HepG2 (cell line): Measurements from ENCODE around the gene MVP. TPM values are rescaled to one million over a fixed set of nuclear protein-coding genes. Genes with fewer than 3 reads are reported as not detected.
A peak's percentile ranks its signal among the peaks of the same experiment; 100 is the strongest.

ENCODE experiments used
- FLYWCH1 ChIP-seq: sonication (generic); formaldehyde crosslinking; IDR thresholded peaks from 2 replicates; pipeline ENCODE4 v1.8.1; 2023; ENCODE audit warnings: mild to moderate bottlenecking, missing genetic modification reagents
- GZF1 ChIP-seq: sonication (generic); formaldehyde crosslinking; IDR thresholded peaks from 2 replicates; pipeline ENCODE4 v1.5.1; 2020; ENCODE audit warnings: mild to moderate bottlenecking, missing genetic modification reagents
- MEIS2 ChIP-seq: sonication (generic); formaldehyde crosslinking; IDR thresholded peaks from 2 replicates; pipeline ENCODE4 v1.9.0; 2021; ENCODE audit warnings: mild to moderate bottlenecking, missing genetic modification reagents
- NFE2L2 ChIP-seq: fragments of 150-350 bp; IDR thresholded peaks from 2 replicates; pipeline ENCODE4 v1.6.1; 2014; ENCODE audit warnings: low read length
- SRSF9 ChIP-seq: fragments of 200-400 bp; formaldehyde crosslinking; IDR thresholded peaks from 2 replicates; pipeline ENCODE4 v1.6.1; 2018; ENCODE audit warnings: borderline replicate concordance, mild to moderate bottlenecking, low read depth, low read length; ENCODE audit not compliant: insufficient read depth, poor library complexity, severe bottlenecking
- TRIM22 ChIP-seq: fragments of 450-650 bp; IDR thresholded peaks from 2 replicates; pipeline ENCODE4 v1.6.1; 2017
- TSC22D2 ChIP-seq: sonication (generic); formaldehyde crosslinking; IDR thresholded peaks from 2 replicates; pipeline ENCODE4 v1.5.1; 2020; ENCODE audit warnings: missing genetic modification reagents, mild to moderate bottlenecking, borderline replicate concordance
- USF2 ChIP-seq, 2 experiments: sonication (generic) in 1 of 2; formaldehyde crosslinking in 1 of 2; IDR thresholded peaks; 2 replicates each; pipeline versions ENCODE4 v1.5.1 to v1.6.1; 2011 to 2020; ENCODE audit warnings: borderline replicate concordance in 1 of 2, low read depth in 1 of 2, low read length in 1 of 2, mild to moderate bottlenecking in 1 of 2, missing genetic modification reagents in 1 of 2, moderate library complexity in 1 of 2
- ZBTB25 ChIP-seq: IDR thresholded peaks from 2 replicates; pipeline ENCODE4 v1.6.1; 2018; ENCODE audit warnings: missing genetic modification reagents
- ZKSCAN1 ChIP-seq: fragments of 150-350 bp; IDR thresholded peaks from 2 replicates; pipeline ENCODE4 v1.6.1; 2014; ENCODE audit warnings: low read length
- ZNF101 ChIP-seq: sonication (generic); formaldehyde crosslinking; IDR thresholded peaks from 2 replicates; pipeline ENCODE4 v1.4.0; 2020; ENCODE audit warnings: mild to moderate bottlenecking, low read depth, missing genetic modification reagents, borderline replicate concordance
- ZNF143 ChIP-seq: sonication (generic); formaldehyde crosslinking; IDR thresholded peaks from 2 replicates; pipeline ENCODE4 v1.4.0; 2020; ENCODE audit warnings: missing genetic modification reagents
- ZNF20 ChIP-seq: sonication (generic); formaldehyde crosslinking; IDR thresholded peaks from 2 replicates; pipeline ENCODE4 v1.4.0; 2020; ENCODE audit warnings: mild to moderate bottlenecking, moderate library complexity, missing genetic modification reagents
- ZNF235 ChIP-seq: sonication (generic); formaldehyde crosslinking; IDR thresholded peaks from 2 replicates; pipeline ENCODE4 v1.8.1; 2023; ENCODE audit warnings: mild to moderate bottlenecking, missing genetic modification reagents, borderline replicate concordance
- ZNF496 ChIP-seq: sonication (generic); formaldehyde crosslinking; IDR thresholded peaks from 2 replicates; pipeline ENCODE4 v1.8.1; 2023; ENCODE audit warnings: mild to moderate bottlenecking, moderate library complexity, missing genetic modification reagents; ENCODE audit not compliant: insufficient replicate concordance
- ZNF501 ChIP-seq: sonication (generic); formaldehyde crosslinking; IDR thresholded peaks from 2 replicates; pipeline ENCODE4 v1.5.1; 2020; ENCODE audit warnings: mild to moderate bottlenecking, moderate library complexity, missing genetic modification reagents
- ZNF616 ChIP-seq: sonication (generic); formaldehyde crosslinking; IDR thresholded peaks from 2 replicates; pipeline ENCODE4 v1.5.0; 2020; ENCODE audit warnings: low read depth, mild to moderate bottlenecking, missing genetic modification reagents
- ZNF746 ChIP-seq: sonication (generic); formaldehyde crosslinking; IDR thresholded peaks from 2 replicates; pipeline ENCODE4 v1.8.0; 2022; ENCODE audit warnings: mild to moderate bottlenecking, missing genetic modification reagents
- ZNF772 ChIP-seq: sonication (generic); formaldehyde crosslinking; IDR thresholded peaks from 2 replicates; pipeline ENCODE4 v1.5.0; 2020; ENCODE audit warnings: mild to moderate bottlenecking, missing genetic modification reagents
- ZNF792 ChIP-seq: IDR thresholded peaks from 2 replicates; pipeline ENCODE4 v1.6.1; 2016
- polyA plus RNA-seq, 8 experiments: library from polyadenylated mRNA; depleted of rRNA in 3 of 8; stranded (reverse) in 7 of 8; unstranded in 1 of 8; fragments of >200 nt; fragmentation: Illumina TruSeq in 4 of 8; extraction: Trizol in 4 of 8; gene quantifications; 2 replicates each; pipeline versions ENCODE4 v1.2.1 to v1.2.3, GENCODE V29; 2011 to 2016; ENCODE audit warnings: low read depth in 4 of 8, missing spikeins in 1 of 8, mixed read lengths in 1 of 8; ENCODE audit not compliant: insufficient read depth in 1 of 8
- total RNA-seq, 5 experiments: library from RNA; depleted of rRNA; stranded (reverse); fragments of >200 nt; fragmentation: Illumina TruSeq; extraction: Trizol; gene quantifications; 2 replicates each; pipeline ENCODE4 v1.2.3, GENCODE V29; 2016; ENCODE audit warnings: low read depth in 1 of 5
- TF ChIP-seq, protein P1 (sequence below): sonication (generic); formaldehyde crosslinking; IDR thresholded peaks from 2 replicates; pipeline ENCODE4 v1.4.0; 2020; ENCODE audit warnings: missing genetic modification reagents, low read depth, mild to moderate bottlenecking, borderline replicate concordance
- TF ChIP-seq, protein P2 (sequence below): conservative IDR thresholded peaks from 2 replicates; pipeline ENCODE4 v1.6.1; 2018; ENCODE audit warnings: missing genetic modification reagents

The MVP gene
- total and polyA plus RNA-seq, 2 of the 13 experiments (the other 11 are each of a cell fraction or from before 2014, with no cell fraction given): 22.9 to 43.5 TPM

GRCh38 chr16:29807426-29808218 lies 12.6 kb upstream of the MVP start (continued):
- TF ChIP-seq SRSF9 (no peak), ZNF20 (CRISPR knock-in tag) (0 out of 2 replicates have a peak, but pooled peaks have one; percentile 70), TRIM22 (no peak), ZNF235 (CRISPR knock-in tag) (peak; percentile 99; the same call in 1 of the 2 replicates), ZNF792 (CRISPR knock-in tag) (peak; percentile 95), MEIS2 (CRISPR knock-in tag) (peak; percentile 81), ZNF143 (CRISPR knock-in tag) (peak; percentile 54), FLYWCH1 (CRISPR knock-in tag) (peak; percentile 87; the same call in 1 of the 2 replicates), USF2 (IDR thresholded peaks at IDR 0.05; ENCODE audit: low read depth, low read length) (peak; percentile 65), USF2 (CRISPR knock-in tag; IDR thresholded peaks at IDR 0.05; ENCODE audit: borderline replicate concordance) (0 out of 2 replicates have a peak, but pooled peaks have one; percentile 47), TSC22D2 (peak; percentile 87; the same call in 1 of the 2 replicates), ZNF101 (CRISPR knock-in tag) (peak; percentile 96; the same call in 1 of the 2 replicates), ZNF772 (peak; percentile 99), ZNF496 (CRISPR knock-in tag) (peak; percentile 72), ZNF501 (peak; percentile 96), GZF1 (CRISPR knock-in tag) (peak; percentile 95), ZNF746 (CRISPR knock-in tag) (peak; percentile 98), NFE2L2 (no peak), ZNF616 (CRISPR knock-in tag) (peak; percentile 99), ZKSCAN1 (no peak), ZBTB25 (CRISPR knock-in tag) (peak; percentile 96)
- TF ChIP-seq, protein P1, sequence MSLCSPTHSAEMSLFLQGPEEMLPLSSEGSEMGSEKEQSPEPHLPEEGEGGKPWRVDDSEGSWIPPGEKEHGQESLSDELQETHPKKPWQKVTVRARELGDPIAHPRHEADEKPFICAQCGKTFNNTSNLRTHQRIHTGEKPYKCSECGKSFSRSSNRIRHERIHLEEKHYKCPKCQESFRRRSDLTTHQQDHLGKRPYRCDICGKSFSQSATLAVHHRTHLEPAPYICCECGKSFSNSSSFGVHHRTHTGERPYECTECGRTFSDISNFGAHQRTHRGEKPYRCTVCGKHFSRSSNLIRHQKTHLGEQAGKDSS: peak; percentile 96
- TF ChIP-seq, protein P2, sequence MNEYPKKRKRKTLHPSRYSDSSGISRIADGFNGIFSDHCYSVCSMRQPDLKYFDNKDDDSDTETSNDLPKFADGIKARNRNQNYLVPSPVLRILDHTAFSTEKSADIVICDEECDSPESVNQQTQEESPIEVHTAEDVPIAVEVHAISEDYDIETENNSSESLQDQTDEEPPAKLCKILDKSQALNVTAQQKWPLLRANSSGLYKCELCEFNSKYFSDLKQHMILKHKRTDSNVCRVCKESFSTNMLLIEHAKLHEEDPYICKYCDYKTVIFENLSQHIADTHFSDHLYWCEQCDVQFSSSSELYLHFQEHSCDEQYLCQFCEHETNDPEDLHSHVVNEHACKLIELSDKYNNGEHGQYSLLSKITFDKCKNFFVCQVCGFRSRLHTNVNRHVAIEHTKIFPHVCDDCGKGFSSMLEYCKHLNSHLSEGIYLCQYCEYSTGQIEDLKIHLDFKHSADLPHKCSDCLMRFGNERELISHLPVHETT (CRISPR knock-in tag): peak; percentile 94; the same call in 1 of the 2 replicates
